ENCODE data around the gene GATA1. TPM values are rescaled to one million over a fixed set of nuclear protein-coding genes. Genes with fewer than 3 reads are reported as not detected.

GATA1 gene
- total RNA-seq, 1 donor from 2014 or later = not detected

DNA sequence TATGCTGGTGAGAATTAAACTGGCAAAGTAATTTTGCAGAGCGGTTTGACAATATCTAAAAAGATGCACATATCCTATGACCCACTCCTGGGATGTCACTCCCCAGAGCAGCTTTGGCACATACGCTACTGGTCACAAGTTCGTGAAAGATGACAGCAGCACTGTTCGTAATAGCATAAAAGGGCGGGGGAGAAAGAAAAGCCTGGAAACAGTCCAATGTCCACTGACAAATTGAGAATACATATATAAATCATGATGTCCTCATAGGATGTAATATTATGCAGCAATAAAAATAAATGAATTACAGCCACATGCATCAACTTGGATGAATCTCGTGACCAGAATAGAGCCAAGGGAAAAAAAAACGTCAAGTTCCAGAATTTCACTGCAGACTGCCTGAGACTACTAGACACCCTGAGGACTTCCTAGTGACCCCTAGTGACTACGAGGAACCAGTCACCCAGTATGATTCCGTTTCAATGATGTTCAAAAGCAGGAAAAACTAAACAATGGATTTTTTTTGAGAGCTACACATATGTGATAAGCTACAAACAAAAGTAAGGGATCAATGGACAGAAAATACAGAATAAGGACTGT lies 47.2 kb downstream of the GATA1 start:
- no peak for DNase-seq (ENCODE audit: low spot score)
- intact Hi-C loops (cut with DNase I) = no loop called here

DNA sequence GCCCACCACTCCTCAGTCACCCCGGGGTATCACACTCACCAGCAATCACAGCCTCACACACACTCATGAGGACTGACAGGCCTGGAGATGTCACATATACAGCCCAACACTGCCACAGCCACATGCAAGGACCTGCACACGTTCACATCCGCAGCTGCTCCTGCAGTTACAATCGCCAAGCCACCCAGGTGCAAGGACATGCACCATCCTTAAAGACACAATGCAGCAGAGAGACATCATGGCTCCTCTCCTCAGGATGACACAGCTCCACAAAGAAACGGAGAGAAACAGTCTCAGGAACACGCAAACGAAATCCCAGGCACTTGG lies 48.0 kb downstream of the GATA1 start:
- no peak for DNase-seq (ENCODE audit: low spot score)
- intact Hi-C loops (cut with DNase I) = no loop called here

GRCh38 chrX:48835524-48836329 lies 49.3 kb downstream of the GATA1 start, which contains the start of gene PCSK1N:
Gene PCSK1N (minus strand): TSS chrX:48835610. CDS start chrX:48835532, 78 bp downstream.
- DNase-seq (ENCODE audit: low spot score) = no peak
- intact Hi-C loops (cut with DNase I) = no loop called here

DNA sequence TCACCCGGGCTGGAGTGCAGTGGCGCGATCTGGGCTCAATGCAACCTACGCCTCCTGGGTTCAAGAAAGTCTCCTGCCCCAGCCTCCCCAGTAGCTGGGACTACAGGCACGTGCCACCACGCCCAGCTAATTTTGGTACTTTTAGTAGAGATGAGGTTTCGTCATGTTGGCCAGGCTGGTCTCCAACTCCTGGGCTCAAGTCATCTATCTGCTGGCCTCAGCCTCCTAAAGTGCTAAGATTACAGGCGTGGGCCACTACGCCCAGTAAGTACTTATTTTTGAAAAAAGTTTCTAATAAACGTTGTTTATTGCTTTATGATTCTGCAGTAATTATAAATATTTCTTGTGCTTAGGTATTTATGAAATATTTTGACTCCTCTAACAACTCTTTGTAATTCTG lies 53.3 kb downstream of the GATA1 start:
- intact Hi-C loops (cut with DNase I) = no loop called here
- no peak for DNase-seq (ENCODE audit: low spot score)

Other genes with a start within 250 kb of the GATA1 start
- 16.5 TPM for gene TBC1D25, start 246.9 kb upstream of the GATA1 start, total RNA-seq
- 96.9 TPM for gene RBM3, start 212.1 kb upstream of the GATA1 start, total RNA-seq
- 170 TPM for gene WDR13, start 189.1 kb upstream of the GATA1 start, total RNA-seq
- 2.8 TPM for gene WAS, start 102.8 kb upstream of the GATA1 start, total RNA-seq
- 2.5 TPM for gene SUV39H1, start 89.9 kb upstream of the GATA1 start, total RNA-seq
- gene GLOD5, start 24.8 kb upstream of the GATA1 start, total RNA-seq = not detected
- gene HDAC6, start 15.5 kb downstream of the GATA1 start, total RNA-seq = 33.7 TPM
- not detected for gene ERAS, start 39.9 kb downstream of the GATA1 start, total RNA-seq
- 4.1 TPM for gene PCSK1N, start 49.0 kb downstream of the GATA1 start, total RNA-seq
- 49.8 TPM for gene TIMM17B, start 111.2 kb downstream of the GATA1 start, total RNA-seq
- 42.2 TPM for gene PQBP1, start 111.3 kb downstream of the GATA1 start, total RNA-seq
- gene SLC35A2, start 125.1 kb downstream of the GATA1 start, total RNA-seq = 13.0 TPM
- 2.7 TPM for gene PIM2, start 132.4 kb downstream of the GATA1 start, total RNA-seq
- gene OTUD5, start 171.0 kb downstream of the GATA1 start, total RNA-seq = 29.1 TPM
- gene KCND1, start 185.3 kb downstream of the GATA1 start, total RNA-seq = 0.27 TPM
- 24.9 TPM for gene GRIPAP1, start 215.7 kb downstream of the GATA1 start, total RNA-seq

Measured in cardiac septum (tissue), 1 donor.